Measurements from ENCODE around the gene VWA5A.

DNA sequence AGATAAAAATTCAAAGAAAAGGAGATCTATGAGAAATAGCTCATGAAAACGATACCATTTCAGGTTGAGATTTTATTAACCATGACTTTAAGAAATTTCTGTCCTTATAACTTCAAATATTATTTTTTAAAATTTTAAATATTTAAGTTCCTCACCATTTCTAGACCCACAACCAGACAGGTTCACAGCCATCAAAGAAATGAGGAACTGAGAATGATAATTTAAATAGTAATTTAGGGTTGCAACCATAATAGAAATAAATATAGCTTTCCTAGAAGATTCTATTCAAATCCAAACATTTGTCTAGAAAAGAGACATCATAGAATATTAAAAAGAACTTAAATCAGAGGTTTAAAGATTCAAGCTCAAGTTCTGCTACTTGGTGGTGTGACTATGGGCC lies 5.9 kb upstream of the VWA5A start:
- TF ChIP-seq, protein P1, sequence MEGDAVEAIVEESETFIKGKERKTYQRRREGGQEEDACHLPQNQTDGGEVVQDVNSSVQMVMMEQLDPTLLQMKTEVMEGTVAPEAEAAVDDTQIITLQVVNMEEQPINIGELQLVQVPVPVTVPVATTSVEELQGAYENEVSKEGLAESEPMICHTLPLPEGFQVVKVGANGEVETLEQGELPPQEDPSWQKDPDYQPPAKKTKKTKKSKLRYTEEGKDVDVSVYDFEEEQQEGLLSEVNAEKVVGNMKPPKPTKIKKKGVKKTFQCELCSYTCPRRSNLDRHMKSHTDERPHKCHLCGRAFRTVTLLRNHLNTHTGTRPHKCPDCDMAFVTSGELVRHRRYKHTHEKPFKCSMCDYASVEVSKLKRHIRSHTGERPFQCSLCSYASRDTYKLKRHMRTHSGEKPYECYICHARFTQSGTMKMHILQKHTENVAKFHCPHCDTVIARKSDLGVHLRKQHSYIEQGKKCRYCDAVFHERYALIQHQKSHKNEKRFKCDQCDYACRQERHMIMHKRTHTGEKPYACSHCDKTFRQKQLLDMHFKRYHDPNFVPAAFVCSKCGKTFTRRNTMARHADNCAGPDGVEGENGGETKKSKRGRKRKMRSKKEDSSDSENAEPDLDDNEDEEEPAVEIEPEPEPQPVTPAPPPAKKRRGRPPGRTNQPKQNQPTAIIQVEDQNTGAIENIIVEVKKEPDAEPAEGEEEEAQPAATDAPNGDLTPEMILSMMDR (IDR thresholded peaks at IDR 0.05), result no peak
- TF ChIP-seq CHD2 (IDR thresholded peaks at IDR 0.05; ENCODE audit: low read length, partially characterized antibody), result no peak
- no peak for TF ChIP-seq MAX (IDR thresholded peaks at IDR 0.05; ENCODE audit: low read depth)
- no peak for TF ChIP-seq EP300 (IDR thresholded peaks at IDR 0.05; ENCODE audit: borderline replicate concordance in 1 of 2, low read depth in 1 of 2, low read length in 1 of 2)
- no peak for TF ChIP-seq TEAD4 (IDR thresholded peaks at IDR 0.05; ENCODE audit: borderline replicate concordance, insufficient read depth)
- TF ChIP-seq, protein P2, sequence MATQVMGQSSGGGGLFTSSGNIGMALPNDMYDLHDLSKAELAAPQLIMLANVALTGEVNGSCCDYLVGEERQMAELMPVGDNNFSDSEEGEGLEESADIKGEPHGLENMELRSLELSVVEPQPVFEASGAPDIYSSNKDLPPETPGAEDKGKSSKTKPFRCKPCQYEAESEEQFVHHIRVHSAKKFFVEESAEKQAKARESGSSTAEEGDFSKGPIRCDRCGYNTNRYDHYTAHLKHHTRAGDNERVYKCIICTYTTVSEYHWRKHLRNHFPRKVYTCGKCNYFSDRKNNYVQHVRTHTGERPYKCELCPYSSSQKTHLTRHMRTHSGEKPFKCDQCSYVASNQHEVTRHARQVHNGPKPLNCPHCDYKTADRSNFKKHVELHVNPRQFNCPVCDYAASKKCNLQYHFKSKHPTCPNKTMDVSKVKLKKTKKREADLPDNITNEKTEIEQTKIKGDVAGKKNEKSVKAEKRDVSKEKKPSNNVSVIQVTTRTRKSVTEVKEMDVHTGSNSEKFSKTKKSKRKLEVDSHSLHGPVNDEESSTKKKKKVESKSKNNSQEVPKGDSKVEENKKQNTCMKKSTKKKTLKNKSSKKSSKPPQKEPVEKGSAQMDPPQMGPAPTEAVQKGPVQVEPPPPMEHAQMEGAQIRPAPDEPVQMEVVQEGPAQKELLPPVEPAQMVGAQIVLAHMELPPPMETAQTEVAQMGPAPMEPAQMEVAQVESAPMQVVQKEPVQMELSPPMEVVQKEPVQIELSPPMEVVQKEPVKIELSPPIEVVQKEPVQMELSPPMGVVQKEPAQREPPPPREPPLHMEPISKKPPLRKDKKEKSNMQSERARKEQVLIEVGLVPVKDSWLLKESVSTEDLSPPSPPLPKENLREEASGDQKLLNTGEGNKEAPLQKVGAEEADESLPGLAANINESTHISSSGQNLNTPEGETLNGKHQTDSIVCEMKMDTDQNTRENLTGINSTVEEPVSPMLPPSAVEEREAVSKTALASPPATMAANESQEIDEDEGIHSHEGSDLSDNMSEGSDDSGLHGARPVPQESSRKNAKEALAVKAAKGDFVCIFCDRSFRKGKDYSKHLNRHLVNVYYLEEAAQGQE (IDR thresholded peaks at IDR 0.05; ENCODE audit: low read depth, low read length), result no peak
- no peak for TF ChIP-seq SMC3 (IDR thresholded peaks at IDR 0.05; ENCODE audit: low read depth, low read length)

All from SK-N-SH (cell line).